AG09319 (cell line): ENCODE measurements around the gene RBM38.
"Not testable (repeated sequence)": the region's sequence is repeated elsewhere in the genome, so short reads cannot be mapped to it uniquely, and the experiment has no call there.

Experiments
- DNase-seq: peaks from one replicate; pipeline ENCODE4 v3.0.0-alpha.2; 2010; ENCODE audit warnings: low read depth; ENCODE audit errors: extremely low read depth
- CTCF ChIP-seq: IDR thresholded peaks from 2 replicates; pipeline ENCODE4 v1.5.1; 2011; ENCODE audit warnings: low read depth, mild to moderate bottlenecking, inconsistent platforms, low read length, moderate library complexity

The RBM38 gene

DNA sequence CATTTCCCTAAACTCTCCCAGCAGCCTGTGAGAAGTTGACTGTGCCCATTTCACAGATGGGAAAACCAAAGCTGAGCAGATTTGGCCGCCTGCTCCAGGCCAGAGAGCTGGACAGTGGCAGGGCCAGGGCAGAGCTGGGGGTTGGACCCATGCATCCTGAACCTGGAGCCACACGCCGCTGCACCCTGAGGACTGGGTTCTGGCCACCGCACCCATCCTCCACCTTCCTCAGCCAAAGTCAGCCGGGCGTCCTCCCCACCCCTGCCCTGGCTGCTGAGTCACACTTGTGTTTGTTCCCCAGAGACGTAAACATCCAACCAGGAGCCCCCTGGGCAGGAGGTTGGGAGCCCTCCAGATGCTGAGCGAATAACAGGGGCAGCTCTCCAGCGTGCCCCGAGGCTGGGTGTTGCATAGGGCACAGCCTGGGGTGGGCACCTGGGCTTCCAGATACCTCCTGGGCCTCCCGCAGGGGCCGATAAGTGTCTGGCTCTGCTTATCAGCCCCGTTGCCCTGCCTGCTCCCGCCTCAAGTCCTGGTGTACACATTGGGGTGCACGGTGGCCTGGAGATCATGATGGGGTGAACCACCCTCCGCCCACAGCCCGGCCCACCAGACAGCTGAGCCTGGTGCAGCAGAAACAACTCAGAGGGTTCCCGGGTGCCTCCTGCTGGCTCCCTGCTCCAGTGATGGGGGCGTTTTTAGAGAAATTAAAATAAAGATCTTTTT, 23.8 kb downstream of the RBM38 start:
- DNase-seq, result no peak
- no peak for TF ChIP-seq CTCF

- TF ChIP-seq CTCF, result no peak
- DNase-seq, result no peak
These were observed 24.6 kb downstream of the RBM38 start for GRCh38 chr20:57415771-57416170.

DNA sequence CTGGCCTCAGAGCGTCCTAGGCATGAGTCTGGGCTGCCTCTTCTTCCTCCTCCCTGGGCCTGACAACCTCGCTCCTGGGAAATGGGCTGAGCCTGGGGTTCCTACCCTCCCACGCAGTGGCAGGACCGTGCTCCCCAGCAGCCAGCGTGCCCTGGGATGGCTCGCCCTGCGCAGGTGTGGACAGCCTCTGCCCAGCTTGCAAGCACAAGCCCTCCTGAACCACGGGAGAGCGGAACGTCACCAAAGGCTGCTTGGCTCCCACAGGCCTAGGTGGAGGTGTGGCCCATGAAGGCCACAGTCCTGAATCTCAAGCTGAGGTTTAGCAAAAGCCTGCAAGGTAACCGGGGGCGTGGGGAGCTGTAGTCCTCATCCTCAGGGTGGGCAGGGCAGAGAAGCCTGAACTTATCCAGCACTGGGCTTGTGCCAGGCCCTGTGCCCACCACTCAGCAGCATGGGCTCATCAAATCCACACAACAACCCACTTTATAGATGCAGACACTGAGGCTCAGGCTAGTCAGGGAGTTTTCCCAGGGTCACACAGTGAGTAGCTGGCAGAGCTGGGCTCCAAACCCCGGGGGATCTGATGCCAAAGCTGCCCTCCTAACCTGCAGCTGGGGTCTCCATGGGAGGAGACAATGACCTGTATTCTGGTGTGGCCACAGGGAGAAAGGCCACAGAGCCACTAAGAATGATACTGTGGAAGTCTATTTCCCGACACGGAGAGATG, 25.3 kb downstream of the RBM38 start:
- no peak for DNase-seq
- no peak for TF ChIP-seq CTCF

GRCh38 chr20:57417051-57417689, 26.0 kb downstream of the RBM38 start:
- no peak for TF ChIP-seq CTCF

GRCh38 chr20:57417830-57418780, 26.9 kb downstream of the RBM38 start:
- TF ChIP-seq CTCF, result no peak
- no peak for DNase-seq

More at GRCh38 chr20:57417051-57417689, 26.0 kb downstream of the RBM38 start:
- no peak for DNase-seq

- DNase-seq, result not testable (repeated sequence)
These were observed 28.3 kb downstream of the RBM38 start for GRCh38 chr20:57419479-57419878.

DNA sequence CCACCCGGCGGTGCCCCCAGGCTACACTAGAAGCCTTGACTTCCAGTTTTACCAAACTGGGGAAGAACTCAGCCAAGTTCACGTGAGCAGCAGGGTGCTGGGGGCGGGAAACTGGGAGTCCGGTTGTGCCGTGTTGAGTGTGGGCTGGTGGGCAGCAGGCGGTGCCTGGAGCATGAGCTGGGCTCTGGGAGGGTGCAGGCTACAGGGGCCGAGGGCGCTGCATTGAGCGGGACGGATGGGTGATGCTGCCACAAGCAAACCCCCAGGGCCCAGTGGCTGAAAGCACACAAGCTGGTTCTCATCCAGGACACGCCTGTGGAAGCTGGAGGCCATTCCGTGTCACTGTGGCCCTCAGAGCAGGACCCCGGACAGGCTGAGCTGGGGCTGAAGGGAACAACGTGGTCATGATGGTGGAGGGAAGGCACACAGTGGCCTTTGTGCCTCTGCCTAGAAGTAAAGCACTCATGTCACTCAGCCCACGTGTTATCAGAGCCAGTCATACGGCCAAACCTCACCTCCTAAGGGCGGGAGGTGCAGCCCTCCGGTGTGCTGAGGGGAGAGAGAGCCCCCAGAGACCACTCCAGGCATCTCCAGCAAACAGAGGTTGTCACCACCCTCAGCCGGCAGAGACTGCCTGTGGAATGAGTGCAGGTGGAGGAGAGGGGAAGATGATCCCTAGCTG, 29.5 kb downstream of the RBM38 start:
- TF ChIP-seq CTCF, result no peak
- DNase-seq, result no peak
